ENCODE results near the gene CHMP4B.

DNA sequence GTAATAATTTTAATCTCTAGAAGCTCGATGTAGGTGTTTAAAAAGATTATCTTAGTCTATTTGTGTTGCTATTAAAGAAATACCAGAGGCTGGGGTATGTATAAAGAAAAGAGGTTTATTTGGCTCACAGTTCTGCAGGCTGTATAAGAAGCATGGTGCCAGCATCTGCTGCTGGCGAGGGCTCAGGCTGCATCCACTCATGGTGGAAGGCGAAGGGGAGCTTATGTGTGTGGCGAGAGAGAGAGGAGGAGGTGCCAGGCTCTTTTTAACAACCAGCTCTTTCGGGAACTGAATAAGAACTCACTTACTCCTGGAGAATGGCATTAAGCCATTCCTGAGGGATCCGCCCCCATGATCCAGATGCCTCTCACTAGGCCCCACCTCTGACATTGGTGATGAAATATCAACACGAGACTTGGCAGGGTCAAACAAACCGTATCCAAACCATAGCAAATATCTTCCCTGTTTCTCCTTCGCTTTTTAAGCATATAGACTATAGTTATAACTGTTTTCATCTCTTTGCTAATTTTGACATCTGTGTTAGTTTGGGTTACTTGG is 24.5 kb downstream of the CHMP4B start:
- TF ChIP-seq, protein P1, sequence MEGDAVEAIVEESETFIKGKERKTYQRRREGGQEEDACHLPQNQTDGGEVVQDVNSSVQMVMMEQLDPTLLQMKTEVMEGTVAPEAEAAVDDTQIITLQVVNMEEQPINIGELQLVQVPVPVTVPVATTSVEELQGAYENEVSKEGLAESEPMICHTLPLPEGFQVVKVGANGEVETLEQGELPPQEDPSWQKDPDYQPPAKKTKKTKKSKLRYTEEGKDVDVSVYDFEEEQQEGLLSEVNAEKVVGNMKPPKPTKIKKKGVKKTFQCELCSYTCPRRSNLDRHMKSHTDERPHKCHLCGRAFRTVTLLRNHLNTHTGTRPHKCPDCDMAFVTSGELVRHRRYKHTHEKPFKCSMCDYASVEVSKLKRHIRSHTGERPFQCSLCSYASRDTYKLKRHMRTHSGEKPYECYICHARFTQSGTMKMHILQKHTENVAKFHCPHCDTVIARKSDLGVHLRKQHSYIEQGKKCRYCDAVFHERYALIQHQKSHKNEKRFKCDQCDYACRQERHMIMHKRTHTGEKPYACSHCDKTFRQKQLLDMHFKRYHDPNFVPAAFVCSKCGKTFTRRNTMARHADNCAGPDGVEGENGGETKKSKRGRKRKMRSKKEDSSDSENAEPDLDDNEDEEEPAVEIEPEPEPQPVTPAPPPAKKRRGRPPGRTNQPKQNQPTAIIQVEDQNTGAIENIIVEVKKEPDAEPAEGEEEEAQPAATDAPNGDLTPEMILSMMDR (IDR thresholded peaks at IDR 0.05), result no peak
- no peak for TF ChIP-seq POLR2A (IDR thresholded peaks at IDR 0.05; ENCODE audit: low read depth)
- no peak for TF ChIP-seq EP300 (IDR thresholded peaks at IDR 0.05)
- peak in 1 of 2 donors; percentile 20 for TF ChIP-seq POLR2AphosphoS5 (IDR thresholded peaks at IDR 0.05)

Data from esophagus muscularis mucosa (tissue), 4 donors.